Cardiac muscle cell (in vitro differentiated cells and primary cell): ENCODE data around the gene PRKAR1B. TPM values are rescaled to one million over a fixed set of nuclear protein-coding genes. Genes with fewer than 3 reads are reported as not detected.

Experiments used
- DNase-seq, 2 donors: peaks; one replicate each; pipeline versions ENCODE4 v3.0.0 to v3.0.0-alpha.2; 2010 to 2017; ENCODE audit warnings: low read depth in 1 of 2, low spot score in 1 of 2
- H3K27ac ChIP-seq: fragments of 200-600 bp; sonication (generic); 2 replicates; pipeline ENCODE4 v1.5.1; 2016
- H3K27me3 ChIP-seq: fragments of 200-600 bp; sonication (generic); 2 replicates; pipeline ENCODE4 v1.6.0; 2016; ENCODE audit warnings: control low read depth
- H3K36me3 ChIP-seq: fragments of 200-600 bp; sonication (generic); 2 replicates; pipeline ENCODE4 v1.5.1; 2016; ENCODE audit warnings: control low read depth
- H3K4me1 ChIP-seq: fragments of 200-600 bp; sonication (generic); 2 replicates; pipeline ENCODE4 v1.8.1; 2017; ENCODE audit warnings: low read depth, mild to moderate bottlenecking, mixed run types
- H3K4me3 ChIP-seq: fragments of 200-600 bp; sonication (generic); 2 replicates; pipeline ENCODE4 v1.5.1; 2016; ENCODE audit warnings: mild to moderate bottlenecking
- H3K9me3 ChIP-seq: fragments of 200-600 bp; sonication (generic); 2 replicates; pipeline ENCODE4 v1.5.1; 2017; ENCODE audit warnings: low read depth, mild to moderate bottlenecking, control low read depth
- polyA plus RNA-seq: library from polyadenylated mRNA; unstranded; fragments of >200 nt; fragmentation: Nextera tagmentation; extraction: Ambion mirVana; gene quantifications from 2 replicates; pipeline ENCODE4 v1.2.1, GENCODE V29; 2016
- total RNA-seq: library from RNA; depleted of rRNA; stranded (reverse); fragments of >200 nt; gene quantifications from 2 replicates; pipeline ENCODE4 v1.2.3, GENCODE V29; 2016
- TF ChIP-seq, protein P1 (sequence below): IDR thresholded peaks from 2 replicates; pipeline ENCODE4 v1.5.1; 2012; ENCODE audit warnings: low read depth, mild to moderate bottlenecking, low read length

PRKAR1B gene
- total and polyA plus RNA-seq, 2 experiments from 2014 or later: 32.8 to 40.2 TPM

GRCh38 chr7:578386-578785 is 148.7 kb downstream of the PRKAR1B start:
- H3K4me3 ChIP-seq: no peak overlapping the region
- no peaks in the 10 kb centered on the region for H3K4me1 ChIP-seq
- DNase-seq: no peak
- no peaks in the 10 kb centered on the region for H3K36me3 ChIP-seq
- TF ChIP-seq, protein P1, sequence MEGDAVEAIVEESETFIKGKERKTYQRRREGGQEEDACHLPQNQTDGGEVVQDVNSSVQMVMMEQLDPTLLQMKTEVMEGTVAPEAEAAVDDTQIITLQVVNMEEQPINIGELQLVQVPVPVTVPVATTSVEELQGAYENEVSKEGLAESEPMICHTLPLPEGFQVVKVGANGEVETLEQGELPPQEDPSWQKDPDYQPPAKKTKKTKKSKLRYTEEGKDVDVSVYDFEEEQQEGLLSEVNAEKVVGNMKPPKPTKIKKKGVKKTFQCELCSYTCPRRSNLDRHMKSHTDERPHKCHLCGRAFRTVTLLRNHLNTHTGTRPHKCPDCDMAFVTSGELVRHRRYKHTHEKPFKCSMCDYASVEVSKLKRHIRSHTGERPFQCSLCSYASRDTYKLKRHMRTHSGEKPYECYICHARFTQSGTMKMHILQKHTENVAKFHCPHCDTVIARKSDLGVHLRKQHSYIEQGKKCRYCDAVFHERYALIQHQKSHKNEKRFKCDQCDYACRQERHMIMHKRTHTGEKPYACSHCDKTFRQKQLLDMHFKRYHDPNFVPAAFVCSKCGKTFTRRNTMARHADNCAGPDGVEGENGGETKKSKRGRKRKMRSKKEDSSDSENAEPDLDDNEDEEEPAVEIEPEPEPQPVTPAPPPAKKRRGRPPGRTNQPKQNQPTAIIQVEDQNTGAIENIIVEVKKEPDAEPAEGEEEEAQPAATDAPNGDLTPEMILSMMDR: no peak
- no peaks in the 10 kb centered on the region for H3K9me3 ChIP-seq
- no peaks in the 10 kb centered on the region for H3K27me3 ChIP-seq
- no peak overlapping the region for H3K27ac ChIP-seq

DNA sequence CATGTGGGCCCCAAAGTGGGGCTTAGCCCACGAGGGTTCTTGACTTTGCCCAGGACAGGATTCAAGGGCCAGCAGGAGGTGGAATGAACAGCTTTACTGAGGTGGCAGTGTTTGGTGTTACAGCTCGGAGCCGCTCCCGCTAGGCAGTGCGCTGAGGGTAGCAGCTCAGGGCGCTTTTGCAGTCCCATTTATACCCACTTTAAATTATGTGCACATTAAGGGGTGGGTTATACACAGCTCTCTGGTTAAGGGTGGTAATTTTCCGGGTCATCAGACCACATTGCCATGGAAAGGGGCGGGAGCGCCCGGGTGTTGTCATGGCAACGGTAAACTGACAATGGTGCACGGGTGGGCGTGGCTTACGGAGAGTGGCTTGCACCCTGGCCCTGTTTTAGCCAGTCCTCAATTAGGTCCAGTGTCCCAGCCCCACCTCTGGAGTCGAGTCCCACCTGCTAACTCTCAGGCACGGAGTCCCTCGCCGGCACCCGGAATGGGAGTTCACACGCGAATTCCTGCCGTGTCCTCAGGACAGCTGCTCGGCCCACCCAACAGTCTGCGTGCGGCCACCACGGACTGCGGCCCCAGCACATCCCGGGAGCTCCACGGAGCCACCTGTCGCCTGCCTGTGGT is 149.2 kb downstream of the PRKAR1B start:
- DNase-seq: no peak
- H3K4me3 ChIP-seq: no peak overlapping the region
- TF ChIP-seq, protein P1: no peak
- no peak overlapping the region for H3K27ac ChIP-seq
- no peaks in the 10 kb centered on the region for H3K27me3 ChIP-seq
- no peaks in the 10 kb centered on the region for H3K4me1 ChIP-seq
- H3K36me3 ChIP-seq: no peaks in the 10 kb centered on the region
- H3K9me3 ChIP-seq: no peaks in the 10 kb centered on the region

GRCh38 chr7:577278-577665 is 149.8 kb downstream of the PRKAR1B start:
- H3K4me3 ChIP-seq: no peak overlapping the region
- H3K27ac ChIP-seq: no peak overlapping the region
- no peaks in the 10 kb centered on the region for H3K27me3 ChIP-seq
- no peak for DNase-seq
- no peaks in the 10 kb centered on the region for H3K4me1 ChIP-seq
- H3K9me3 ChIP-seq: no peaks in the 10 kb centered on the region
- H3K36me3 ChIP-seq: no peaks in the 10 kb centered on the region
- TF ChIP-seq, protein P1: no peak

- Histone ChIP-seq H3K27me3 (no peaks in the 10 kb centered on the region), H3K4me1 (no peaks in the 10 kb centered on the region), H3K4me3 (no peak overlapping the region), H3K27ac (no peak overlapping the region), H3K9me3 (no peaks in the 10 kb centered on the region), H3K36me3 (no peaks in the 10 kb centered on the region)
- no peak for DNase-seq
- TF ChIP-seq, protein P1: no peak
These were observed 150.4 kb downstream of the PRKAR1B start for GRCh38 chr7:576524-577277.

DNA sequence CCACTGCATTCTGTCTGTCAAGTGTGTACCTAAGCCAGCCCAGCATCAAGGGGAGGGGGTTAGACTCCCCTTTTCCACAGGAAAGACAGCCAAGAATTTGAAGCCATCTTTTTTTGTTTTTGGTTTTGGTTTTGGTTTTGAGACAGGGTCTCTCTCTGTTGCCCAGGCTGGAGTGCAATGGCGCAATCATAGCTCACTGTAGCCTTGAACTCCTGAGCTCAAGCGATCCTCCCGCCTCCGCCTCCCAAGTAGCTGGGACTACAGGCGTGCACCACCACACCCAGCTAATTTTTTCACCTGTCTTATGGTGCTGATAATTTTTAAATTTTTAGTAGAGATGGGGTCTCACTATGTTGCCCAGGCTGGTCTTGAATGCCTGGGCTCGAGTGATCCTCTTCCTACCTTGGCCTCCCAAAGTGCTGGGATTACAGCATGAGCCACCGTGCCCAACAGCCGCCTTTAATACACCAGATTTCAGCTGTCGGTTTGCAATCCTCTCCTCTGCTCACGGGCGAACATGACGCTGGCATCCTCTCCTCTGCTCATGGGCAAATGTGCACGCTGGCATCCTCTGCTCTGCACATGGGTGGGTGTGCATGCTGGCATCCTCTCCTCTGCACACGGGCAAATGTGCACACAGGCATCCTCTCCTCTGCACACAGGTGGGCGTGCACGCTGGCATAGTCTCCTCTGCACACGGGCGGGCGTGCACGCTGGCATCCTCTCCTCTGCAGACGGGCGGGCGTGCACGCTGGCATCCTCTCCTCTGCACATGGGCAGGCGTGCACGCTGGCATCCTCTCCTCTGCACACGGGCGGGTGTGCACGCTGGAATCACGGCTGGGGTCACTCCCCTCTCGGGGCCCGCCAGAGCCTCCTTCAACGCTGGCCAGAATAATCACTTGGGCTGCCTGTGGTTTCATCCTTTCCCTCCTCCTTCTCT is 151.4 kb downstream of the PRKAR1B start:
- Histone ChIP-seq H3K36me3 (no peaks in the 10 kb centered on the region), H3K4me1 (no peaks in the 10 kb centered on the region), H3K4me3 (no peak overlapping the region), H3K27ac (no peak overlapping the region), H3K9me3 (no peaks in the 10 kb centered on the region), H3K27me3 (no peaks in the 10 kb centered on the region)
- TF ChIP-seq, protein P1: no peak
- no peak for DNase-seq
